Kidney tubule cell (primary cell): Measurements from ENCODE around the gene GEN1.

ENCODE experiments used
- DNase-seq: peaks from one replicate; pipeline ENCODE4 v3.0.0-alpha.2; 2018; ENCODE audit warnings: low spot score

The GEN1 gene

GRCh38 chr2:17795309-17795708, 41.4 kb downstream of the GEN1 start:
- DNase-seq = no peak

- no peak for DNase-seq
Observed at GRCh38 chr2:17798338-17798737, 44.4 kb downstream of the GEN1 start.

GRCh38 chr2:17799301-17800120, 45.6 kb downstream of the GEN1 start:
- DNase-seq = peak; percentile 17

- DNase-seq = no peak
Observed at GRCh38 chr2:17800219-17800618, 46.3 kb downstream of the GEN1 start.

- peak; percentile 42 for DNase-seq
Observed at GRCh38 chr2:17800693-17801458, 46.9 kb downstream of the GEN1 start.

GRCh38 chr2:17803497-17803896, 49.6 kb downstream of the GEN1 start:
- no peak for DNase-seq

- no peak for DNase-seq
Observed at GRCh38 chr2:17804358-17804757, 50.4 kb downstream of the GEN1 start.

GRCh38 chr2:17805166-17805565, 51.2 kb downstream of the GEN1 start:
- no peak for DNase-seq

- no peak for DNase-seq
Observed at GRCh38 chr2:17805717-17806363, 51.9 kb downstream of the GEN1 start.

GRCh38 chr2:17813010-17813741, 59.2 kb downstream of the GEN1 start:
- no peak for DNase-seq

GRCh38 chr2:17813742-17814473, 60.0 kb downstream of the GEN1 start:
- no peak for DNase-seq

GRCh38 chr2:17814601-17815000, 60.7 kb downstream of the GEN1 start:
- no peak for DNase-seq

- DNase-seq = peak; percentile 38
Observed at GRCh38 chr2:17815468-17816184, 61.7 kb downstream of the GEN1 start.

- DNase-seq = no peak
Observed at GRCh38 chr2:17816396-17817245, 62.7 kb downstream of the GEN1 start, which contains the start of gene MSGN1. MSGN1 (plus strand) TSS chr2:17816460; CDS start chr2:17816519, 59 bp downstream.

GRCh38 chr2:17818235-17818815, 64.4 kb downstream of the GEN1 start:
- DNase-seq = no peak

GRCh38 chr2:17821080-17821479, 67.1 kb downstream of the GEN1 start:
- no peak for DNase-seq

- DNase-seq = no peak
Observed at GRCh38 chr2:17821535-17822444, 67.9 kb downstream of the GEN1 start.

GRCh38 chr2:17822445-17823117, 68.6 kb downstream of the GEN1 start:
- no peak for DNase-seq
